IMR-90 (cell line): Measurements from ENCODE around the gene OPCML. TPM values are rescaled to one million over a fixed set of nuclear protein-coding genes. Genes with fewer than 3 reads are reported as not detected.

Source experiments
- ATAC-seq: fragments of 200-7000 bp; cut with Tn5 transposase; 2 replicates; pipeline ENCODE4 v1.9.1; 2020; ENCODE audit warnings: low read depth, mild to moderate bottlenecking, moderate library complexity
- BruUV-seq: library from RNA; stranded (reverse); fragments of 400-500 nt; replicated peaks from 2 replicates; lab custom pipeline; 2021; lab: Mats Ljungman, UMichigan
- CTCF ChIA-PET: fragments of 300-600 bp; formaldehyde crosslinking; extraction: SDS; loops from one replicate; lab custom pipeline; 2021; ENCODE audit warnings: antibody characterized with exemption; lab: Yijun Ruan, JAX
- POLR2A ChIA-PET: fragments of 300-600 bp; sonication (Branson Sonifier 250); formaldehyde crosslinking; loops from one replicate; lab custom pipeline; 2022; ENCODE audit warnings: antibody characterized with exemption; ENCODE audit not compliant: unreplicated experiment; lab: Charles Lee
- DNase-seq: peaks from one replicate; pipeline ENCODE4 v3.0.0; 2013
- H2AFZ ChIP-seq: replicated peaks from 2 replicates; pipeline ENCODE3; 2013; ENCODE audit warnings: low read length, mild to moderate bottlenecking; ENCODE audit not compliant: poor library complexity
- H2AK5ac ChIP-seq: 2 replicates; pipeline ENCODE4 v1.6.1; 2013; ENCODE audit warnings: low read depth, low read length, inconsistent platforms
- H2AK9ac ChIP-seq: replicated peaks from 2 replicates; pipeline ENCODE3; 2013; ENCODE audit warnings: mild to moderate bottlenecking, low read depth, low read length, moderate library complexity; ENCODE audit not compliant: poor library complexity
- H2BK120ac ChIP-seq: 2 replicates; pipeline ENCODE4 v1.6.1; 2013; ENCODE audit warnings: low read depth, low read length, inconsistent platforms
- H2BK15ac ChIP-seq: 3 replicates; pipeline ENCODE4 v1.6.1; 2013; ENCODE audit warnings: low read depth, low read length, inconsistent platforms
- H2BK20ac ChIP-seq: 2 replicates; pipeline ENCODE4 v1.6.1; 2013; ENCODE audit warnings: low read depth, mild to moderate bottlenecking, inconsistent platforms, low read length, moderate library complexity
- H2BK5ac ChIP-seq: 2 replicates; pipeline ENCODE4 v1.6.1; 2013; ENCODE audit warnings: mild to moderate bottlenecking, low read depth, low read length, inconsistent platforms; ENCODE audit not compliant: poor library complexity, severe bottlenecking
- H3K14ac ChIP-seq: replicated peaks from 2 replicates; pipeline ENCODE4 v1.6.1; 2013; ENCODE audit warnings: low read depth, low read length, inconsistent platforms
- H3K18ac ChIP-seq: 2 replicates; pipeline ENCODE4 v1.6.1; 2013; ENCODE audit warnings: low read depth, low read length, control low read depth
- H3K23ac ChIP-seq: 2 replicates; pipeline ENCODE4 v1.6.1; 2013; ENCODE audit warnings: low read depth, low read length, inconsistent platforms
- H3K27ac ChIP-seq: 2 replicates; pipeline ENCODE4 v1.5.1; 2013; ENCODE audit warnings: mild to moderate bottlenecking, control low read depth, low read length; ENCODE audit not compliant: insufficient read depth
- H3K27me3 ChIP-seq: 2 replicates; pipeline ENCODE4 v1.6.1; 2013; ENCODE audit warnings: low read length; ENCODE audit not compliant: control insufficient read depth, insufficient read depth
- H3K36me3 ChIP-seq: 2 replicates; pipeline ENCODE4 v1.6.1; 2013; ENCODE audit warnings: low read length, mixed read lengths; ENCODE audit not compliant: control insufficient read depth, insufficient read depth
- H3K4ac ChIP-seq: 2 replicates; pipeline ENCODE4 v1.6.1; 2013; ENCODE audit warnings: low read depth, low read length, inconsistent platforms
- H3K4me1 ChIP-seq: 2 replicates; pipeline ENCODE4 v1.6.1; 2013; ENCODE audit warnings: low read length, mixed read lengths; ENCODE audit not compliant: control insufficient read depth, insufficient read depth
- H3K4me2 ChIP-seq: 2 replicates; pipeline ENCODE4 v1.6.1; 2013; ENCODE audit warnings: low read depth, mild to moderate bottlenecking, control low read depth, low read length, moderate library complexity
- H3K4me3 ChIP-seq: 2 replicates; pipeline ENCODE4 v1.5.1; 2013; ENCODE audit warnings: low read depth, mild to moderate bottlenecking, control low read depth, low read length, moderate library complexity; ENCODE audit not compliant: insufficient read depth
- H3K56ac ChIP-seq: 2 replicates; pipeline ENCODE4 v1.6.1; 2013; ENCODE audit warnings: low read length, inconsistent platforms; ENCODE audit not compliant: insufficient read depth; ENCODE audit errors: extremely low read depth
- H3K79me1 ChIP-seq, 2 experiments: 2 replicates each; pipeline ENCODE4 v1.6.1; 2013; ENCODE audit warnings: low read length in 2 of 2, inconsistent platforms in 1 of 2, low read depth in 1 of 2
- H3K9ac ChIP-seq: 2 replicates; pipeline ENCODE4 v1.6.1; 2013; ENCODE audit warnings: low read depth, low read length, control low read depth
- H3K9me1 ChIP-seq: 2 replicates; pipeline ENCODE4 v1.6.1; 2013; ENCODE audit warnings: low read length, inconsistent platforms; ENCODE audit not compliant: insufficient read depth
- H3K9me3 ChIP-seq: 2 replicates; pipeline ENCODE4 v1.6.1; 2013; ENCODE audit warnings: low read length; ENCODE audit not compliant: control insufficient read depth, insufficient read depth
- H4K20me1 ChIP-seq: 2 replicates; pipeline ENCODE4 v1.6.1; 2013; ENCODE audit warnings: low read length, inconsistent platforms; ENCODE audit not compliant: insufficient read depth
- H4K5ac ChIP-seq: 2 replicates; pipeline ENCODE4 v1.6.1; 2013; ENCODE audit warnings: mild to moderate bottlenecking, low read depth, low read length, control low read depth
- H4K8ac ChIP-seq, 2 experiments: 2 replicates each; pipeline ENCODE4 v1.6.1; 2013; ENCODE audit warnings: low read depth in 2 of 2, low read length in 2 of 2, control low read depth in 1 of 2, inconsistent platforms in 1 of 2
- H4K91ac ChIP-seq: 2 replicates; pipeline ENCODE4 v1.6.1; 2013; ENCODE audit warnings: low read depth, low read length, inconsistent platforms; ENCODE audit not compliant: insufficient read depth
- BHLHE40 ChIP-seq: fragments of 150-350 bp; IDR thresholded peaks from 2 replicates; pipeline ENCODE4 v1.6.1; 2016; ENCODE audit warnings: mild to moderate bottlenecking, low read depth, low read length
- CEBPB ChIP-seq: IDR thresholded peaks from 2 replicates; pipeline ENCODE4 v1.6.1; 2012; ENCODE audit warnings: low read depth, low read length, improper control_type of control experiment
- CHD1 ChIP-seq: IDR thresholded peaks from 2 replicates; pipeline ENCODE4 v1.6.1; 2012; ENCODE audit warnings: low read depth, low read length, improper control_type of control experiment
- ELK1 ChIP-seq: fragments of 150-350 bp; IDR thresholded peaks from 2 replicates; pipeline ENCODE4 v1.6.1; 2016; ENCODE audit warnings: low read depth, mild to moderate bottlenecking, low read length, moderate library complexity, borderline replicate concordance
- MAFK ChIP-seq: IDR thresholded peaks from 2 replicates; pipeline ENCODE4 v1.6.1; 2012; ENCODE audit warnings: low read depth, low read length, improper control_type of control experiment
- MAZ ChIP-seq: IDR thresholded peaks from 2 replicates; pipeline ENCODE4 v1.6.1; 2012; ENCODE audit warnings: low read depth, mild to moderate bottlenecking, low read length, improper control_type of control experiment, moderate library complexity, borderline replicate concordance
- MXI1 ChIP-seq: IDR thresholded peaks from 2 replicates; pipeline ENCODE4 v1.6.1; 2012; ENCODE audit warnings: low read depth, mild to moderate bottlenecking, low read length, moderate library complexity, borderline replicate concordance
- NFE2L2 ChIP-seq: fragments of 150-350 bp; IDR thresholded peaks from 2 replicates; pipeline ENCODE4 v1.6.1; 2016; ENCODE audit warnings: low read depth, mild to moderate bottlenecking, low read length
- POLR2A ChIP-seq: IDR thresholded peaks from 2 replicates; pipeline ENCODE4 v1.6.1; 2012; ENCODE audit warnings: mild to moderate bottlenecking, low read depth, low read length
- RAD21 ChIP-seq: IDR thresholded peaks from 2 replicates; pipeline ENCODE4 v1.6.1; 2012; ENCODE audit warnings: low read length, improper control_type of control experiment
- RCOR1 ChIP-seq: IDR thresholded peaks from 2 replicates; pipeline ENCODE4 v1.6.1; 2012; ENCODE audit warnings: mild to moderate bottlenecking, low read length, improper control_type of control experiment; ENCODE audit not compliant: insufficient replicate concordance
- RFX5 ChIP-seq: IDR thresholded peaks from 2 replicates; pipeline ENCODE4 v1.8.0; 2012; ENCODE audit warnings: low read depth, mild to moderate bottlenecking, low read length, moderate library complexity
- SMC3 ChIP-seq: fragments of 150-350 bp; IDR thresholded peaks from 2 replicates; pipeline ENCODE4 v1.6.1; 2016; ENCODE audit warnings: low read depth, mild to moderate bottlenecking, antibody characterized with exemption, low read length, moderate library complexity
- USF2 ChIP-seq: fragments of 150-350 bp; IDR thresholded peaks from 2 replicates; pipeline ENCODE4 v1.6.1; 2017; ENCODE audit warnings: mild to moderate bottlenecking, antibody characterized with exemption, low read length, low read depth
- WGBS, 2 experiments: methylation state at CpG; one replicate each; pipeline versions ENCODE4 v1.1.5 to v1.1.7; 2013; ENCODE audit warnings: missing lambda C conversion rate in 2 of 2; ENCODE audit not compliant: insufficient read length in 1 of 2; ENCODE audit errors: extremely low coverage in 2 of 2; 5-methylcytosine and 5-hydroxymethylcytosine counted together
- dilution Hi-C: fragments of 300-500 bp; cut with HindIII; formaldehyde crosslinking; loops from one replicate; pipeline ENCODE4 v1.14.3; 2018; ENCODE audit warnings: low sequenced_read_pairs; ENCODE audit not compliant: unreplicated experiment
- in situ Hi-C: fragments of 300-500 bp; cut with MboI; formaldehyde crosslinking; loops from 3 replicates; pipeline ENCODE4 v1.14.3; 2019; ENCODE audit warnings: low sequenced_read_pairs, inconsistent platforms, mixed read lengths
- intact Hi-C: fragments of 100-400 bp; cut with micrococcal nuclease; formaldehyde crosslinking; loops from 2 replicates; pipeline ENCODE4 v1.10.0; 2022
- polyA plus RNA-seq, 3 experiments: library from polyadenylated mRNA; depleted of rRNA; stranded (reverse); fragments of >200 nt; gene quantifications; 2 replicates each; pipeline ENCODE4 v1.2.3, GENCODE V29; 2012; ENCODE audit warnings: low replicate concordance in 1 of 3
- total RNA-seq: library from RNA; depleted of rRNA; stranded (reverse); fragments of >200 nt; gene quantifications from 2 replicates; pipeline ENCODE4 v1.2.3, GENCODE V29; 2012
- TF ChIP-seq, protein P1 (sequence below): conservative IDR thresholded peaks from 2 replicates; pipeline ENCODE4 v1.5.1; 2012; ENCODE audit warnings: mild to moderate bottlenecking, low read depth, low read length, improper control_type of control experiment

OPCML gene
- total and polyA plus RNA-seq, 2 of the 4 experiments (the other 2 are of a cell fraction): under 0.01 to 2.6 TPM

DNA sequence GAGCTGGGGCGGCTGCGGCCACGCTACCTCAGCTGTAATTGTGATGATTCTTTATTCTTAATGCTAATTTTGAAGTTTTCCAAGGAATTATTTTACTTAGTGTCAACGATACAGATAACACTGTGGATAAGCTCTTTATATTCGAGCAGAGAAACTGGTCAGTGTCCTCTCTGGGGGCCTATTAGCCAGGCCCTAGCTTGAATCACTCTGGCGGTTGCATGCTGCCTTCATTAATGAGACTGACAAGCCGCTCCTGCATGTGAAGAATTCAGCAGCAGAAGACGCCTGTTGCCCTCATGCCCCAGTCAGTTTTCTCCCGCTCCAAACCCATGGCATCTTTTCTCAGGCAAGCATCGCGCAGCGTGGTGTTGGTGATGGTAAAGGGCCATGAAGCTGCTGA lies 851.7 kb downstream of the OPCML start:
- Histone ChIP-seq H4K5ac (no peak overlapping the region), H3K4ac (no peak overlapping the region), H3K4me3 (no peak overlapping the region), H3K36me3 (no peaks in the 10 kb centered on the region), H2BK20ac (no peak overlapping the region), H2BK120ac (no peak overlapping the region), H4K91ac (no peak overlapping the region), H3K27me3 (no peaks in the 10 kb centered on the region), H2BK5ac (no peak overlapping the region), H2AK9ac (no peak overlapping the region), H4K8ac (no peak overlapping the region), H3K79me1 (no peaks in the 10 kb centered on the region), H3K9me3 (no peaks in the 10 kb centered on the region), H3K9me1 (no peaks in the 10 kb centered on the region), H3K27ac (no peak overlapping the region), H3K14ac (no peak overlapping the region), H3K4me1 (no peaks in the 10 kb centered on the region), H3K23ac (no peak overlapping the region), H2AK5ac (no peak overlapping the region), H3K56ac (no peak overlapping the region), H4K20me1 (no peaks in the 10 kb centered on the region), H2AFZ (no peak overlapping the region), H2BK15ac (no peak overlapping the region), H3K4me2 (no peak overlapping the region), H3K9ac (no peak overlapping the region), H3K18ac (no peak overlapping the region)
- no peak for DNase-seq
- dilution Hi-C loops: no loop called here
- POLR2A ChIA-PET: no interaction called here
- in situ Hi-C loops: no loop called here
- no peak for ATAC-seq
- BruUV-seq: no TSS peak
- WGBS, 2 experiments: 78% methylated on average over 5 of the region's 12 CpGs; no CpG with 5 or more reads in 1 of the 2 experiments
- TF ChIP-seq NFE2L2 (no peak), MAZ (no peak), MXI1 (no peak), CHD1 (no peak), BHLHE40 (no peak), USF2 (no peak), RFX5 (no peak), MAFK (no peak), RCOR1 (no peak), SMC3 (no peak), POLR2A (no peak), ELK1 (no peak), RAD21 (no peak), CEBPB (no peak)
- TF ChIP-seq, protein P1, sequence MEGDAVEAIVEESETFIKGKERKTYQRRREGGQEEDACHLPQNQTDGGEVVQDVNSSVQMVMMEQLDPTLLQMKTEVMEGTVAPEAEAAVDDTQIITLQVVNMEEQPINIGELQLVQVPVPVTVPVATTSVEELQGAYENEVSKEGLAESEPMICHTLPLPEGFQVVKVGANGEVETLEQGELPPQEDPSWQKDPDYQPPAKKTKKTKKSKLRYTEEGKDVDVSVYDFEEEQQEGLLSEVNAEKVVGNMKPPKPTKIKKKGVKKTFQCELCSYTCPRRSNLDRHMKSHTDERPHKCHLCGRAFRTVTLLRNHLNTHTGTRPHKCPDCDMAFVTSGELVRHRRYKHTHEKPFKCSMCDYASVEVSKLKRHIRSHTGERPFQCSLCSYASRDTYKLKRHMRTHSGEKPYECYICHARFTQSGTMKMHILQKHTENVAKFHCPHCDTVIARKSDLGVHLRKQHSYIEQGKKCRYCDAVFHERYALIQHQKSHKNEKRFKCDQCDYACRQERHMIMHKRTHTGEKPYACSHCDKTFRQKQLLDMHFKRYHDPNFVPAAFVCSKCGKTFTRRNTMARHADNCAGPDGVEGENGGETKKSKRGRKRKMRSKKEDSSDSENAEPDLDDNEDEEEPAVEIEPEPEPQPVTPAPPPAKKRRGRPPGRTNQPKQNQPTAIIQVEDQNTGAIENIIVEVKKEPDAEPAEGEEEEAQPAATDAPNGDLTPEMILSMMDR: no peak
- CTCF ChIA-PET: interaction anchor here (0.6 kb wide), 1 partner anchor 824 kb away, joined by 3 read pairs; no protein-coding TSS in a partner anchor
- intact Hi-C loops: no loop called here
